ENCODE data around the gene ZNF607.

DNA sequence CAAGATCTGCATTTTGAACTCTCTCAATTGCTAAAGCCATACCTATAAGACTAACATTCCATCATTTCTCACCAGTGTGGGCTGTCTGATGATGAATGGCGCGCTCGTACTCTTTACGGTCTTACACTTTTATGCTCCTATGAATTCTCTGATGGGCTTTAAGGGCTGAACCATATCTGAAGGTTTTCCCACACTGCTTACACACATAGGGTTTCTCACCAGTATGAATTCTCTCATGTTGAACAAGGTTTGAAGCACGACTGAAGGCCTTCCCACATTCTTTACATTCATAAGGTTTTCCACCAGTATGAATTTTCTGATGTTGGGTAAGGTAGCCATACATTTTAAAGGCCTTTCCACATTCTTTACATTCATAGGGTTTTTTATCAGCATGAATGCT is 18.8 kb upstream of the ZNF607 start:
- TF ChIP-seq POLR2A (IDR thresholded peaks at IDR 0.05; ENCODE audit: low read length), result no peak
- TF ChIP-seq GATA1 (IDR thresholded peaks at IDR 0.05; ENCODE audit: low read depth, low read length), result no peak

Data from erythroblast (primary cell).